T-helper 9 cell (primary cell): ENCODE measurements around the gene FBXO5.
"Not testable (repeated sequence)": the region's sequence is repeated elsewhere in the genome, so short reads cannot be mapped to it uniquely, and the experiment has no call there.

Source experiments
- DNase-seq: peaks from one replicate; pipeline ENCODE4 v3.0.0-alpha.2; 2020

FBXO5 gene

DNA sequence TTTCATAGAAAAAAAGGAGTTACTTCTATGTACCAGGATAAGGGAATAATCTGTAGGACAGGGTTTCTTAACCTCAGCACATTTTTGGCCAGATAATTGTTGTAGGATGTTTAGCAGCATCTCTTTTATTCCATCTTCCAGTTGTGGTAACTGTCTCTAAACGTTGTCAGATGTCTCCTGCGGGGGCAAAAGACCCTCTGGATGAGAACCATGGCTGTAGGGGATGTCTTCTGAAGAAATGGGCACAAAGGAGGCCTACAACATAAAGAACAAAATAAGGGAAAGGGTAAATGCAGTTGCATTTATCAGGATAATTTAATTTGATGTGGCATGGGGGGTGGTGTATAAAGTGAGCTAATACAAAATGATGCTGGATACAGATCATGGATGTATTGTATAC is 4.1 kb upstream of the FBXO5 start:
- no peak for DNase-seq

DNA sequence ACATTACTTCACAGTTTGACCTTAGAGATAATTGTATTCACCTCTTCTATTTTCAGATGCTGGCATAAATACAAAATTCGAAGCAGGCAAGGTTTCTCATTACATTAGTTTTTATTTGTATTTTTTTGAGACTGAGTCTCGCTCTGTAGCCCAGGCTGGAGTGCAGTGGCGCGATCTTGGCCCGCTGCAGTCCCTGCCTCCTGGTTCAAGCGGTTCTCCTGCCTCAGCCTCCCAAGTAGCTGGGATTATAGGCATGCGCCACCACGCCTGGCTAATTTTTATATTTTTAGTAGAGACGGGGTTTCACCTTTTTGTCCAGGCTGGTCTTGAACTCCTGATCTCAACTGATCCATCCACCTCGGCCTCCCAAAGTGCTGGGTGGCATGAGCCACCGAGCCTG is 2.5 kb upstream of the FBXO5 start:
- DNase-seq = not testable (repeated sequence)

DNA sequence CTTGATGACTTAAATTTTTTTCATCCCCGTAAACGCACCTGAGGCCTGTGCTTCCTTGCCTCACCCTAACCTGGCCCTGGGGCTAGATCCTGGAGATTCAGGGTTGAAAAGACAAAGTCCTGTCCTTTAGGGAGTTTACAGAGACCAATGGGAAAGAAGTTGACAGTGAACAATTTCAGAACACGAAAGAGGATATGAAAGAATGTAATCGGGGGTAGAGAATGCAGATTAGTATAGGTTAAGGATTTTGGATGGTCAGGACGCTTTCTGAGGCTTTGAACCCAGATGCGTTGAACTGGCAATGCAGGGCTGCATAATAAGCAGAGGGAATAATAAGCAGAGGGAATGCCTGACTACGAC is 1.7 kb upstream of the FBXO5 start:
- no peak for DNase-seq

DNA sequence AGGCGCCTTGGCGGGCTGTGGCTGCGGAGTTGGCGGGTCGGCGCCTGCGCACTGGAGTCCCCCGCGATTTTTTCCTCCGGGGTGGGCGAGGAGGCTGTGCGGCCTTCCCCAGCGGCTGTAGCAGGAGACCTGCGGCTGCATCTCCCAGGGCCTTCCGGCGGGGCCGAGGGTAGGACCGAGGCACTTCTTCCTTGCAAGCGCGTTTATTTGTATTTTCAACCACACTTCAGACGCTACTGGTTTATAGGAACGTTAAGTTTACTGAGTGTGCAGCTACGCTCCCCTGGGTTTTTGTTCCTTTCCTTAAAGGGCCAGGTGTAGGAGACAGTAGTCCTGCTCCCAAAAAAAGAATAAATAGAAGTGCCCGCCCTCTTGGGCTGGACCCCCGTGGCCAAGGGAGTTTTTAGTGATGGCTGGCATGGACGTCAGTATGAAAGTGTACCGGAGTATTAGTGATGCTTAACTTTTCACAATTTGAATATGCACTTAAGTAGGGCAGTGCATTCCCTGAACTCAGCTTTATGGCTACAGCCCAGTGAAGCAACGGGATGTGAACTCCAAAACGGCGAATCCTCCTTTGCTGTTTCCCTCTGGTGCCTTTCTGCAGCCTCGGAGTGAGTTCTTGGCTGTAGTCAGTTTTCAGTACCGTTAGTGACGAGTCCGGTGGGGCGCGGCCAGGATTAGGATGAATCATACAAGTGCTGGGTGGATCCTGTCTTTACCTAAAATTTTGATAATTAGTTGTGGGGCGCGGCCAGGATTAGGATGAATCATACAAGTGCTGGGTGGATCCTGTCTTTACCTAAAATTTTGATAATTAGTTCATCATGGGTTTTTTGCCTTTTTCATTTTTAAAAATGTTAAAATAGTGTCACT is 1.0 kb upstream of the FBXO5 start:
- DNase-seq = peak; percentile 90

DNA sequence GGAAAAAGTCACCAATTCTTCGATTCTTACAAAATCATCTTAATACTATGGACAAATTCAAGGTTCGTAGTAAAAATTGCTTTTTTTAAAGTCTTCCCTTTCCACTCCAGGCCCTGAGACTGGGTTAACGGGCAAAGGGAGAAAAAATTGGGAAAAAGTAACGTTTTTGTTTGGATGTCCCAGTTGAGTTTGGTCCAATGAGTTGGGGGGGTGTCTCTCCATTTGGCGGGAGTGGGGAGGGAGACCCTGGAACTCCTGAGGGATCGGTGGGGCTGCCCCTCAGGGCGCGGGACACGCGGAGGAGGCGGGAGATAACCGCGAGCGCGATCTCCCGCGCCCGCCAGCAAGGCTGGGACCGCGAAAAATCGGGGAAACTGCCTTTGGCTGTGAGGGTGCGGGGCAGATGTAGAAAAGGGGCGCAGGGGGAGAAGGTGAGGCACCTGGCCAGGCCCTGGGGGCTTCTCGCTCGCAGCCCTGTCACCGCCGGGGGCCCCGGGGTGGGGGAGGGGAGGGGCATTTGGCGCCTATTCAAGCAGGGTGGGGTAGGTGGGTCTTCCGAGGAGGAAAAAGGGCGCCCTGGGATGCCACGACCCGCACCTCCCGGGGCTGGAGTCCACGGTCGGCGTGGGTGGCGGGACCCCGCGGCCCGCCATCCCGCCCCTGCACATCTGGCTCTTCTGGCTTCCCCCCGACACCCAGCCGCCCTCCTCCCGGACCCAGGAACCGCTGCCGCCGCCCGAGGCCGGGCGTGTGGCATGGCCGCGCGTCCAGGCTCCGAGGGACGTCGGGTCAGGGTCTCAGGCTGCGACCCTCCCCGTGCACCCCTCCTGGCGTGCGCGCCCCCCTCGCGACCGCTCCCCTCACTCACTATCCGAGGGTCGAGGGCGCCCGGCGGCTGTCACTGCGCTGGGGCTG is 595 bp downstream of the FBXO5 start:
- no peak for DNase-seq

DNA sequence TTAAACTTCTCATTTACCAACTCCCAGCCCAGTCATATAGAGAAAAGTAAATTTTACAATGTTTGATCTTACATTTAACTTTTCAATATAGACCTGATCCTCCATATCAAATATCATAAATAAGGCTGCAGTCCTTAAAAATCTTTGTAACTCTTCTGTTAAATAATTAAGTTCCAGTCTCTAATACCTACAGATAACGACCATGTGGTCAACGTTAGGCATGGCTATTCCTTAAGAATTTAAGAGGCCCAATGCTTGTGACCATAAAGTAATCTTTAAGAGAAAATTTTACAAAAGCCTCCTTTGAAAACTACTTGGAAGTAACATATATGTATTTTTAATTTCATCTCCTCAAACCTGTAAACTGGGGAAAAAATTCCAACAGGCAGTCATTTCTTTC is 1.6 kb downstream of the FBXO5 start:
- DNase-seq = no peak

DNA sequence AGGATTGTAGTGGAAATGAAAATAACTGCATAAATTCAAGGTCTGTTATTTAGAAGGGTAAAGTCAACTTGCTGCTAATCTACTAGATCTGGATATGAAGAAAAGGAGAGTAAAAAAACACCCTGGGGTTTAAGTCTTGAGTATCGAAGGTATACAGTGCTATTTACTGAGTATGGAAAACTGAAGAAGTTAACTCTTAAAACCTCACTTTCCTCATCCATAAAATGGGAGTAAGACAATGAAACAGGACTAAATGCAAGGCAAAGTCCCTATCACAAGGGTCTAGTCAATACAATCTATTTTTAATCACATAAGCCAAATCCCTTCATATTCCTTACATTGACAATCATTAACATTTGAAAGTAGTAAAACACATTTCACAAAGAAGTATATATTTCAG is 2.2 kb downstream of the FBXO5 start:
- no peak for DNase-seq

DNA sequence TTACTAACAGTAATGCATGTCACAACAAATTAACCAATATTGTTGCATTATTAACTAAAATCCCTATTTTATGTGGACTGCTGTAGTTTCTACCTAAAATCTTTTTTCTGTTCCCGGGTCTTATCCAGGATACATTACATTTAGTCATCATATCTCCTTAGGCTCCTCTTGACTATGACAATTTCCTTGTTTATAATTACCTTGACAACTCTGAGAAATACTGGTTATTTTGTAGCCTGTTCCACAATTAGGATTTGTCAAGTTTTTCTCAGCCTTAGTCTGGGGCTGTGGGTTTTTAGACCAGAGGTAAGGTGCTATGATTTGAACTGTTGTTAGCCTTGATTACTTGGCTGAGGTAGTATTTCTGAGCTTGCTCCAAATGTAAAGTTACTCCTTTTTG is 3.7 kb downstream of the FBXO5 start:
- DNase-seq = no peak

DNA sequence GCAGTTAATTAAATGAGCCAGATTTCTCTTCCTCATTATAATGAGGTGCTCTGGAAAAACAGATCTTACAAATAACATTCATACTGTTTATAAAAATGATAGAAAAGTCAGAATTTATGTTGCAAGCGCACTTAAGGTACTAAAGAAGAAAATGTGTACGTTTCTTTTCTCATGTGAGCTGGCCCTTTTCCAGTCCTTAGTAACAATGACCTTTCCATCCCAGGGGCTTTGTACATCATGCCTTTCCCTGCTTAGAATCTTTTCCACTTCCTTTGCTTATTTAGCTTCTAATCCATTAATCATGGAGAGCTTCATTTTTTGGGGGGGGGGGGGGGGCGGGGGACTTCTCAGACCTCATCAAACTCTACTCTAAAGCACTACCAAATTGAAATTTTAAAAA is 4.8 kb downstream of the FBXO5 start:
- no peak for DNase-seq

DNA sequence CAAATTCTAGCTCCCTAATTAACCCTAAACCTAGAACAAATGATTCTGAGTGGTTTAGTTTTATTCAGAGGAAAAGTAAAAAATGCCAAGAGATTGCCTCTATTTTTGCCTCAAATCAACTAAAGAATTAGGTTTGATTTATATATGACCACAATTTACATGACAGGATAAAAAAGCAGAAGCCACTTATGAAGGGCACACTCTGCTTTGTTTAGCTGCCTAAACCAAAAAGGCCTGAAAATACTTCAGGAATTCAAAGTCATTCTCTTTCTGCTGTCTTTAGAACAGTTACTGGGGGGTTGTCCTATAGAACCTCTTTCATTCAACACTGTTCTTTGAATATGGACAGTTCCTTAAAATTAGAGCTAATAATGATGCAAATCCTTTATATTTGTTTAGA is 5.3 kb downstream of the FBXO5 start:
- no peak for DNase-seq

DNA sequence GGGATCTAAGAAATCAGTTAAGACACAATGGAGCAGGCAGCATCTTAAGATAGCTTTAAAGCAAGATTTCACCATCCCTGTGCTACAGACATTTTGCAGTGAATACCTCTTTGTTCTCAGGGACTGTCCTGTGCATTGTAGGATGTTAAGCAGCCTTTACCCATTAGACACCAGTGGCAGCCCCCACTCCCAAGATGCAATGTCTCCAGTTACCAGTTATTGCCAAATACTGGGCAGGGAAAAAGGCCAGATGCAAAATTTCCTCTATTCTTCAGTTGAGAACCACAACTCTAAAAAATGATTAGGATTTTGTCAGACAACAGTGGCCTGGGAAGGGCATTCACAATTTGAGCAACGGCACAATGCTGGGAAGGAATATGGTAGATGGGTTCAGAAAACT is 6.1 kb downstream of the FBXO5 start:
- no peak for DNase-seq

DNA sequence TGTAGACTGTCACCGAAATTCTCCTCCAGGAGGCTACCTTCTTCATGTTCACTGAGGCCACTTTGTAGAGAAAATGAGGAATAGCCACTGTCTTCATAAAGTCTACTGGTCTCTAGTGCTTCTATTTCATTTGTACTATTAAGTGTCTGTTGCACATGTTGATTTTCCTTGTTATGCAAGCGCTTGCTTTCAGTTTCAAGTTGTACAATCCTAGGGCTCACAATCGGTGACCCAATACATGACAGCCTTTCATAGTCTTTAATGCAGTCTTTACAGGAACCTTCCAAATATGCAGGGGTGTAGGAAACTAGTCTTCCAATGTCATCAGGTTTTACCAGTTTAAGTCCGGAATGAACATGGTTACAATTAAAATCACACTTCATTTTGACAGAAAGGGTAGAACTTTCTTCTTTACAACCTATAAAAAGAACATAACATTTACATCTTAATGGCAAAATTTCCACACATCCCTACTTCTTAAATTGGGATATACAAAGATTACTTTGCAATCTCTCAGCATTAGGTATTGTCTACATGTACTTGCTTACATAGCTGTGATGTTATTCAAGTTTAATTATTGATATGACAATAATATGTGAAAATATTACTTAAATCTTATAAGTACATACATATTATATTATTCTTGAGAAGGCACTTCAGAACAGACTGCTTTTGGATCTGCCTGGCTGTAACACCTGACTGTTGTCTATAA is 7.5 kb downstream of the FBXO5 start:
- no peak for DNase-seq

DNA sequence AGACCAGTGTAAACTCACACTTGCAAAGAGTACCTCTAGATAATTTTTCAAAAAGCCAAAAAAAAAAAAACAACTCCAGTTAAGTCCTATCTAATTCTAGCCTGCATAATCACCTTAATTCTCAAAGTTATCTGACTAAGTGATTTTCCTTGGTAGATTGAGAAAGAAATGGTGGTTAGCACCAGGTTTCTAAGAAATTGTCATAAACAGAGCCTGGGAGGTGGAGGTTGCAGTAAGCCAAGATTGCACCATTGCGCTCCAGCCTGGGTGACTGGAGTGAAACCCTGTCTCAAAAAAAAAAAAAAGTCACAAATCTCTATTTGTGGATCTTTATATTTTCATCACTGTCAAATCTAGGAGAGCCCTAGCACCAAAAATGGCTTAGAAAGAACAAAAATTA is 8.9 kb downstream of the FBXO5 start:
- DNase-seq = no peak

DNA sequence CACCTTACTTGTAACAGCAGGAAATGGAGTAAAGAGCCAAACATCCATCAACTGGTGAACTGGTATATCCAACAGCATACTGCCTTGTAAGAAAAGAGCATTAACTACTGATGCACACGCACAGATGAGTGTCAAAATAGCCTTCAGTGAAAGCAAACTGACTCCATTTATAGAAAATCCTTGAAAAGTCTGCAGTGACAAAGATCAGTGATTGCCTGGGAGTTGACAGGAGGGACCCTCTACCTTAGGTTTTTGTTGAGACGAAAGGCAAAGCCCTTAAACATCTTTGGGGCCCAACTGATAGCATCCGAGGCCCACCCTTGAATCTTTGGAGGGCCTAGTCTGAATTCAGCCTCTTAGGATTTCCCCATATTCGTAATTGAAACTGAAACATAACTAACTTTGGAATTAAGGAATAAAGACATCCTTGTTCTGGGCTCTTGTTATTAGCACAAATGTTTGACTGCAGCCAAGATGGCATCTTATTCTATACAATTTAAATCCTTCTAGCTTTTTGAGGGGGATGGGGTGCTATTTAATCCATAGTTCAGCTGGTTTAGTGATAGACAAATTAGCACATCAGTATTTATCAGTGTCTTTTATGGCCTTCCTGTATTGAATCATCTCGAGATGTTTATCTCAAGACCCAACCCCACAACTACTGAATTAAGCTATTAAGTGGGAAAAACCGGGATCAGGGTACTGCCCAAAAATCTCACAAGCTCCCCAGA is 13.0 kb downstream of the FBXO5 start:
- no peak for DNase-seq

DNA sequence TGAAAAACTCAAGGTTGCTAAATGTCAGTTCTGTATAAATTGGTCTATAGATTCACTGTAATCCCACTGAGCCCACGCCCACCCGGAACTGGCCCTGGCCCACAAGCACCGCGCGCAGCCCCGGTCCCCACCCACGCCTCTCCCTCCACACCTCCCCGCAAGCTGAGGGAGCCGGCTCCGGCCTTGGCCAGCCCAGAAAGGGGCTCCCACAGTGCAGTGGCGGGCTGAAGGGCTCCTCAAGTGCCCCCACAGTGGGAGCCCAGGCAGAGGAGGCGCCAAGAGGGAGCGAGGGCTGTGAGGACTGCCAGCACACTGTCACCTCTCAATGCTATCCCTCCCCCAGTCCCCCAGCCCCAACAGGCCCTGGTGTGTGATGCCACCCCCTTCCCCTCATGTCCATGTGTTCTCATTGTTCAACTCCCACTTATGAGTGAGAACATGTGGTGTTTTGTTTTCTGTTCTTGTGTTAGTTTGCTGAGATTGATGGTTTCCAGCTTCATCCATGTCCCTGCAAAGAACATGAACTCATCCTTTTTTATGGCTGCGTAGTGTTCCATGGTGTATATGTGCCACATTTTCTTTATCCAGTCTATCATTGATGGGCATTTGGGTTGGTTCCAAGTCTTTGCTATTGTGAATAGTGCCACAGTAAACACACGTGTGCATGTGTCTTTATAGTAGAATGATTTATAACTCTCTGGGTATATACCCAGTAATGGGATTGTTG is 16.5 kb downstream of the FBXO5 start:
- not testable (repeated sequence) for DNase-seq

DNA sequence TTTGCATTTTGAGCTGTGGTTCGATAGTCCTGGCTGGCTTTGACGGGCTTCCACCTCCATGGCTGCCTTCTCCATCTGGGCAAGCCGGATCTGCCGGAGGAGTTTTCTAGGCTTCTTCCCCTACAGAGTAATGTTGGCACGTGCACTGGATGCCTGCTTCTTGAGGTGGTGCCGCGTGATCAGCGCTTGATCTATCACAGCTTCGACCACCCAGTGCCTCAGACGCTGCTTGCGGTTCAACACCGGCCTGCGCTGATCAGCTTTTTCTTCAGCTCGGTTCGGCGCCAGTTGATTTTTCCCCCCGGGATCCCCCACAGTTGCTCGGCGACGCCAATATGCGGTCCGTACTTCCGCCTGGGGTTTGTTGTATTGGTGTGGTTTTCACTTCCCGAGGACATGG is 23.5 kb downstream of the FBXO5 start:
- DNase-seq = no peak

DNA sequence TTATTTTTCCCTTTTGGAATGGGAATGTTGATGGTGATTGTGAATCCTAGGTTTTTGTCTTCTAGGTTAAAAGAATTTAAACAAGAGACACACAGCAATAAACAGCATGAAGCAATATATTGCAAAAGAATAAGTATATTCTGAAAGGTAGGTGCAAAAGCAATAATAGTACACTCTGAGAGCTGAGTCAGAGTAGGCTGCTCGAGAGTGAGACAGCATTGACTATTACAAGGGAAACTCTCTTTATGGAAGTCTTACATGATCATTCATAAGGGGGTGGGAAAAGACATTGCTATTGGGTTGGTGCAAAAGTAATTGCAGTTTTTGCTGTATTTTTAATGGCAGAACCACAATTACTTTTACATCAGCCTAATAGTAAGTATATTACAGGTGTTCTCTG is 25.0 kb downstream of the FBXO5 start:
- DNase-seq = no peak

DNA sequence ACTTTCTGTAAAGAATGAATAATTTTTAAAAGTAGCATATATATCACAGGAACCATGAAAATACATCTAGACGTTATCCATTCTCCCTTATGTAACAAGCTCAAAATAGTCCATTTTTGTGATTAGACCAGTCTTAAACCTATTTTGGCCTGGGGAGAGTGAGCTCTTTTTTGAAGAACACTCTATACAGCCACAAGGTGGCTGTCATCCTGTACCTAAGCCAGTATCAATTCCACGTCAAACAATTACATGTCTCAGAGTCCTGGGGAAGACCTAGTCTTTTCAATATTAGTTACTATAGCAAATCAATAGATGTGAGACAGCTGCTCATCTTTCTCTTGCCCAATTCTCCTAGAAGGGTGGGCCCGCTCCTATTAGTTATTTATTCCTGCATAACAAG is 28.4 kb downstream of the FBXO5 start:
- DNase-seq = no peak

DNA sequence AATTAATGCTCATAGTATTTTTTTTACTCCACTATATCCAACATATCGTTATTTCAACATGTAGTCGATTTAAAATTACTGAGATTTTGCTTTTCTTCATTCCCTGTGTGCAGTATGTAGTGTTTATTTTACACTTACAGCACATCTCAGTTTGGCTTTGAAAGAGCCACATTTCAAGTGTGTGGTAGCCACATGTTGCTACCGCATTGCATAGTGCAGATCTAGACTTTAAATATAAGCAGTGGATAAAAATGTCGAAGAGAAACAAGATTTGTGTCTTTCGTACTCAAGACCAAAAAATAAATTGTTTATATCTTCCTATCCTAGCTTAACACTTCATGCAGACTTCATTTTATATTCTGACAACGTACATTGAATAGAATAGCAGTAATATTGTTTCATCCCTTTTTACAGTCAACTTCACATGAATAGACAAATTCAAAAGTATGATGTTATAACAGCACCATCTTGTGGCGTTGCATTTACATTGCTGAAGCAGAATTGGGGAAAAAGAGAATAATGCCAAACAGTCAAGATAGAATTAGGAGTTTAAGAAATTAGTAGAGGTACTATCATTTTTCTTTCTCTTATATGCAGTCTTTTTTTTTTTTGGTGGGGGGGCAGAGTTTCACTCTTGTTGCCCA is 29.9 kb downstream of the FBXO5 start:
- DNase-seq = no peak

DNA sequence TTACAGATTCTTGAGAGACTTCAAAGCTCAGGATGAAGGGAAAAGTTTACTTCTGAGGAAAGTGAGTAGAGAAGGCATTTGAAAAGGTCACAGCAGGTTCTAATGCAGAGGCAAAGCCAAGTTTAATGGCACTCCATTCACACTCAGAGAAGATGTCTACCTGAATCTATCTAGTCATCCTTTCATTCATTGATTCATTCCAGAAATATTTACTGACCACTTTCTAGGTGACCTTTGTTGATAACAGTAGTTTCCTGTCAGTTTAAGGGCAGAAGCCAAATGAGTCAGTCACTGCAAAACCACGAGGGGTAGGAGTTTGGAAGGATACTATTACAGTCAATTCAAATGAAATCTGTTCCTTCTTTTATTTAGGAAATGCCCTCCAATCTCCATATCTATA is 30.8 kb downstream of the FBXO5 start:
- no peak for DNase-seq

DNA sequence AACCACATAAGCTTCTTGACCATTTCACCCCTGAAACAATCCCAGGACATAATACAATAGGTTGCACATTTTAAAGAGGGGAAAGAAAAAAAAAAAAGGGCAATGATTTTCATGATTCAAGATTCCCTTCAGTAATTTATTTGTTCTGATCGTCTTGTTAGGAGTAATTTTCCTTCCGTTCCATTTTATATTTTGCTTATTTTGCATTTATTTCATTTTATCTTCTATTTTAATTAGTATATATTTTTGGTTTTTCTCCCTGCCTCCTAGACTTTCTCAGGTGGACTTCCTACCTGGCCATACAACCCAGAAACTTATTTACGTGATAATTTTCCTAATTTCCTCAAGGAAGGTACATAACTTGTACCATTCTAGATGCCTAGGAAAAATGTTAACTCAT is 32.6 kb downstream of the FBXO5 start:
- no peak for DNase-seq
